K562 (cell line): ENCODE results near the gene ZMYM4. TPM values are rescaled to one million over a fixed set of nuclear protein-coding genes. Genes with fewer than 3 reads are reported as not detected.

Experiments used
- ATAC-seq: fragments of 200-7000 bp; cut with Tn5 transposase; 3 replicates; pipeline ENCODE4 v1.9.1; 2020; ENCODE audit warnings: moderate library complexity
- BruUV-seq: library from RNA; stranded (reverse); fragments of 400-500 nt; replicated peaks from 2 replicates; lab custom pipeline; 2021; lab: Mats Ljungman, UMichigan
- CTCF ChIA-PET: fragments of 300-600 bp; formaldehyde crosslinking; extraction: SDS; loops from one replicate; lab custom pipeline; 2021; ENCODE audit warnings: low intra/inter-chr PET ratio; lab: Yijun Ruan, JAX
- POLR2A ChIA-PET: fragments of 300-600, 350-650 bp; sonication (Branson Sonifier 250); formaldehyde crosslinking; extraction: SDS; loops from one replicate; lab custom pipeline; 2021; ENCODE audit warnings: antibody characterized with exemption, inconsistent platforms; lab: Yijun Ruan, JAX
- DNase-seq, 4 experiments: peaks; one replicate each; pipeline versions ENCODE4 v3.0.0 to v3.0.0-alpha.2; 2011 to 2018; ENCODE audit warnings: low spot score in 3 of 4, mixed read lengths in 3 of 4; ENCODE audit errors: extremely low read depth in 1 of 4
- FAIRE-seq: peaks from 2 replicates; lab custom pipeline; 2011; peaks lifted over from hg19 to GRCh38; lab: Jason Lieb, UNC
- H2AFZ ChIP-seq: 2 replicates; pipeline ENCODE4 v1.6.0; 2011; ENCODE audit warnings: low read depth, low read length, control low read depth, inconsistent platforms
- H3K27ac ChIP-seq: fragments of 200-600 bp; 3 replicates; pipeline ENCODE4 v1.8.0; 2011; ENCODE audit warnings: low read depth, mild to moderate bottlenecking, control low read depth, inconsistent platforms, low read length, moderate library complexity, mixed read lengths; ENCODE audit errors: extremely low read depth
- H3K27me3 ChIP-seq, 2 experiments: fragments of 300-600 bp in 1 of 2; 2 replicates in 1 of 2; 3 replicates in 1 of 2; pipeline versions ENCODE4 v1.6.0 to v1.8.0; 2011; ENCODE audit warnings: inconsistent platforms in 2 of 2, low read length in 2 of 2, mild to moderate bottlenecking in 1 of 2, mixed read lengths in 1 of 2, moderate library complexity in 1 of 2; ENCODE audit not compliant: control insufficient read depth in 2 of 2, insufficient read depth in 2 of 2
- H3K36me3 ChIP-seq: fragments of 300-600 bp; 3 replicates; pipeline ENCODE4 v1.8.0; 2011; ENCODE audit warnings: mild to moderate bottlenecking, low read length, inconsistent platforms; ENCODE audit not compliant: control insufficient read depth, insufficient read depth
- H3K4me1 ChIP-seq, 2 experiments: fragments of 200-600 bp in 1 of 2; replicated peaks in 1 of 2; 2 replicates in 1 of 2; 3 replicates in 1 of 2; pipeline versions ENCODE4 v1.5.1 to v1.8.0; 2011; ENCODE audit warnings: inconsistent platforms in 2 of 2, low read length in 2 of 2, mild to moderate bottlenecking in 1 of 2, mixed read lengths in 1 of 2, moderate library complexity in 1 of 2; ENCODE audit not compliant: control insufficient read depth in 2 of 2, insufficient read depth in 2 of 2
- H3K4me2 ChIP-seq: 2 replicates; pipeline ENCODE4 v1.6.1; 2011; ENCODE audit warnings: low read length, control low read depth, inconsistent platforms, mixed read lengths; ENCODE audit not compliant: insufficient read depth
- H3K4me3 ChIP-seq: fragments of 200-600 bp; sonication (generic), shearing (Covaris generic); 2 replicates; pipeline ENCODE4 v1.5.1; 2016; ENCODE audit warnings: control low read depth, inconsistent platforms
- H3K79me2 ChIP-seq: fragments of 200-600 bp; 3 replicates; pipeline ENCODE4 v1.8.0; 2011; ENCODE audit warnings: low read length, inconsistent platforms; ENCODE audit not compliant: control insufficient read depth, insufficient read depth
- H3K9ac ChIP-seq, 2 experiments: 2 replicates each; pipeline versions ENCODE4 v1.6.0 to v1.6.1; 2011; ENCODE audit warnings: low read depth in 2 of 2, low read length in 2 of 2, control low read depth in 1 of 2, inconsistent platforms in 1 of 2, mild to moderate bottlenecking in 1 of 2, mixed read lengths in 1 of 2; ENCODE audit not compliant: insufficient read depth in 1 of 2
- H3K9me1 ChIP-seq: one replicate; pipeline ENCODE4 v1.6.0; 2011; ENCODE audit warnings: inconsistent platforms, mild to moderate bottlenecking, low read length, moderate library complexity; ENCODE audit not compliant: control insufficient read depth, insufficient read depth
- H3K9me3 ChIP-seq: replicated peaks from 2 replicates; pipeline ENCODE4 v1.5.1; 2011; ENCODE audit warnings: low read depth, low read length, inconsistent platforms; ENCODE audit not compliant: control insufficient read depth, insufficient read depth
- H4K20me1 ChIP-seq: replicated peaks from 2 replicates; pipeline ENCODE4 v1.6.1; 2011; ENCODE audit warnings: low read length, inconsistent platforms, mixed read lengths; ENCODE audit not compliant: control insufficient read depth, insufficient read depth
- AFF4 ChIP-seq: sonication (generic); formaldehyde crosslinking; IDR thresholded peaks from 2 replicates; pipeline ENCODE4 v1.8.0; 2023; ENCODE audit warnings: mild to moderate bottlenecking, missing genetic modification reagents
- CTCF ChIP-seq, 3 experiments: IDR thresholded peaks in 2 of 3; conservative IDR thresholded peaks in 1 of 3; 2 replicates each; pipeline ENCODE4 v1.5.1; 2011 to 2012; ENCODE audit warnings: low read length in 3 of 3, mild to moderate bottlenecking in 3 of 3, control low read depth in 2 of 3, improper control_type of control experiment in 1 of 3, inconsistent platforms in 1 of 3, low read depth in 1 of 3, mixed read lengths in 1 of 3, moderate library complexity in 1 of 3; ENCODE audit not compliant: insufficient read depth in 2 of 3
- HDAC1 ChIP-seq, 2 experiments: fragments of 450-650 bp; IDR thresholded peaks; 2 replicates each; pipeline ENCODE4 v1.6.1; 2016 to 2017; ENCODE audit warnings: inconsistent platforms in 1 of 2, mild to moderate bottlenecking in 1 of 2, moderate library complexity in 1 of 2
- HMG20A ChIP-seq: fragments of 450-650 bp; formaldehyde crosslinking; conservative IDR thresholded peaks from 2 replicates; pipeline ENCODE4 v1.4.0; 2020; ENCODE audit warnings: mild to moderate bottlenecking, mixed read lengths
- NFXL1 ChIP-seq: fragments of 450-650 bp; formaldehyde crosslinking; IDR thresholded peaks from 2 replicates; pipeline ENCODE4 v1.4.0; 2021; ENCODE audit warnings: mild to moderate bottlenecking
- RBM25 ChIP-seq: fragments of 200-400 bp; formaldehyde crosslinking; IDR thresholded peaks from 2 replicates; pipeline ENCODE4 v1.6.1; 2018; ENCODE audit warnings: low read length, low read depth, moderate library complexity; ENCODE audit not compliant: severe bottlenecking
- SRSF9 ChIP-seq: fragments of 200-400 bp; formaldehyde crosslinking; IDR thresholded peaks from 2 replicates; pipeline ENCODE4 v1.6.1; 2017; ENCODE audit warnings: low read depth, low read length, borderline replicate concordance
- TCF15 ChIP-seq: fragments of 250-450 bp; sonication (Bioruptor Pico); IDR thresholded peaks from 2 replicates; pipeline ENCODE4 v1.8.0; 2022; ENCODE audit warnings: moderate library complexity, mild to moderate bottlenecking, inconsistent platforms
- TRIM28 ChIP-seq: fragments of 450-650 bp; IDR thresholded peaks from 2 replicates; pipeline ENCODE4 v1.6.1; 2017
- U2AF1 ChIP-seq: fragments of 200-400 bp; formaldehyde crosslinking; optimal IDR thresholded peaks from 2 replicates; pipeline ENCODE3; 2017; ENCODE audit warnings: mild to moderate bottlenecking, low read depth, low read length, moderate library complexity
- ZFP36 ChIP-seq: fragments of 150-350 bp; IDR thresholded peaks from 2 replicates; pipeline ENCODE4 v1.6.1; 2018; ENCODE audit warnings: low read length, low read depth; ENCODE audit not compliant: partially characterized antibody
- WGBS: fragments of 100-300 bp; shearing (Covaris generic); methylation state at CpG from one replicate; pipeline ENCODE4 v1.1.6; 2016; ENCODE audit warnings: low coverage, mixed read lengths; ENCODE audit not compliant: insufficient coverage; ENCODE audit errors: missing lambda C conversion rate; 5-methylcytosine and 5-hydroxymethylcytosine counted together
- in situ Hi-C: fragments of 300-500 bp; cut with MboI; formaldehyde crosslinking; loops from 4 replicates; pipeline ENCODE4 v1.15.0; 2018; ENCODE audit warnings: inconsistent platforms, mixed read lengths
- intact Hi-C: fragments of 100-400 bp; cut with micrococcal nuclease; formaldehyde crosslinking; loops from 2 replicates; pipeline ENCODE4 v1.14.2; 2022
- polyA plus RNA-seq, 8 experiments: library from polyadenylated mRNA; depleted of rRNA in 4 of 8; stranded (reverse) in 5 of 8; unstranded in 3 of 8; fragments of >200 nt; fragmentation: Nextera tagmentation in 2 of 8; fragmentation: Illumina TruSeq in 1 of 8; extraction: Ambion mirVana in 2 of 8; extraction: Trizol in 1 of 8; gene quantifications; 2 replicates each; pipeline versions ENCODE4 v1.2.1 to v1.2.3, GENCODE V29; 2011 to 2014; ENCODE audit warnings: inconsistent platforms in 1 of 8, missing spikeins in 1 of 8
- total RNA-seq, 7 experiments: library from RNA; depleted of rRNA in 6 of 7; stranded (reverse); fragments of >200 nt in 6 of 7; fragmentation: Illumina TruSeq in 2 of 7; extraction: Trizol in 2 of 7; gene quantifications; 2 replicates each; pipeline versions ENCODE4 v1.2.1 to v1.2.3, GENCODE V29; 2011 to 2021; ENCODE audit warnings: low replicate concordance in 1 of 7

The ZMYM4 gene
- total and polyA plus RNA-seq, 9 of the 15 experiments (the other 6 are each of a cell fraction or from before 2014, with no cell fraction given) = 15.2 to 77.2 (median 63.3) TPM

GRCh38 chr1:35284852-35285251 is 16.3 kb downstream of the ZMYM4 start:
- CTCF ChIA-PET = no interaction called here
- 79% methylated on average over 3 of the region's 3 CpGs for WGBS
- intact Hi-C loops = no loop called here

More at GRCh38 chr1:35284852-35285251, 16.3 kb downstream of the ZMYM4 start:
- Histone ChIP-seq H3K4me3 (no peak overlapping the region), H3K9me3 (peaks cover 12% of the 10 kb centered on the region), H2AFZ (no peak overlapping the region), H3K36me3 (peaks cover 44% of the 10 kb centered on the region), H3K9me1 (no peaks in the 10 kb centered on the region), H3K27me3 (no peaks in the 10 kb centered on the region; a peak in 1 of 5 replicates), H3K9ac (no peak overlapping the region), H4K20me1 (0 out of 2 replicates have a peak, but pooled peaks cover 4% of the 10 kb centered on the region), H3K4me1 (peaks cover 11 to 12% of the 10 kb centered on the region in 2 experiments; a peak in 4 of 5 replicates), H3K79me2 (peaks cover 84% of the 10 kb centered on the region), H3K4me2 (no peak overlapping the region), H3K27ac (no peak overlapping the region)
- no peak for ATAC-seq
- FAIRE-seq = no peak
- DNase-seq = no peak
- TF ChIP-seq HDAC1 (IDR thresholded peaks at IDR 0.05) (no peak), SRSF9 (no peak), U2AF1 (no peak), NFXL1 (CRISPR knock-in tag) (no peak), TCF15 (CRISPR knock-in tag) (no peak), RBM25 (peak; percentile 29), HMG20A (CRISPR knock-in tag) (no peak), AFF4 (no peak), ZFP36 (no peak), CTCF (IDR thresholded peaks at IDR 0.05 in 2 of 3, conservative IDR thresholded peaks at IDR 0.05 in 1 of 3; ENCODE audit: insufficient read depth in 2 of 3, low read depth in 1 of 3, low read length in 3 of 3) (no peak), TRIM28 (peak; percentile 27; the same call in 1 of the 2 replicates)
- POLR2A ChIA-PET = interaction anchor here (1.3 kb wide), 1 partner anchor 20 kb away, joined by 5 read pairs; no protein-coding TSS in a partner anchor
- no TSS peak for BruUV-seq
- in situ Hi-C loops = no loop called here
